ENCODE data around the gene PDCD7. TPM values are rescaled to one million over a fixed set of nuclear protein-coding genes. Genes with fewer than 3 reads are reported as not detected.

PDCD7 gene
- total RNA-seq, 4 donors from 2014 or later: 21.0 to 33.5 (median 27.0) TPM

- intact Hi-C loops (cut with DNase I; ENCODE audit: low total_unique reads): no loop called here
- no peak overlapping the region for H3K4me3 ChIP-seq (ENCODE audit: low read depth, poor library complexity, severe bottlenecking)
- TF ChIP-seq CTCF (IDR thresholded peaks at IDR 0.05): no peak
- TF ChIP-seq POLR2A (IDR thresholded peaks at IDR 0.05): no peak
- WGBS, 2 donors: 68 to 71% methylated on average over 12 of the region's 12 CpGs
- DNase-seq (ENCODE audit: low spot score in 2 of 2): peak in 1 of 2 donors; percentile 75
Measured at GRCh38 chr15:65091946-65092770, 41.5 kb downstream of the PDCD7 start.

GRCh38 chr15:65089206-65089824 is 44.3 kb downstream of the PDCD7 start:
- intact Hi-C loops (cut with DNase I; ENCODE audit: low total_unique reads): no loop called here
- TF ChIP-seq POLR2A (IDR thresholded peaks at IDR 0.05) (no peak), CTCF (IDR thresholded peaks at IDR 0.05) (no peak)
- DNase-seq (ENCODE audit: low spot score in 2 of 2): no peak
- 78 to 85% methylated on average over 5 of the region's 5 CpGs for WGBS, 2 donors
- no peak overlapping the region for H3K4me3 ChIP-seq (ENCODE audit: low read depth, poor library complexity, severe bottlenecking)

GRCh38 chr15:65088643-65089021 is 45.0 kb downstream of the PDCD7 start:
- intact Hi-C loops (cut with DNase I; ENCODE audit: low total_unique reads): no loop called here
- TF ChIP-seq CTCF (IDR thresholded peaks at IDR 0.05): no peak
- TF ChIP-seq POLR2A (IDR thresholded peaks at IDR 0.05): no peak
- 46 to 69% methylated on average over 6 of the region's 6 CpGs for WGBS, 2 donors

GRCh38 chr15:65087873-65088642 is 45.5 kb downstream of the PDCD7 start:
- no peak for TF ChIP-seq CTCF (IDR thresholded peaks at IDR 0.05)
- TF ChIP-seq POLR2A (IDR thresholded peaks at IDR 0.05): no peak
- no peak for DNase-seq (ENCODE audit: low spot score in 2 of 2)
- 29 to 40% methylated on average over 12 to 13 of the region's 13 CpGs for WGBS, 2 donors
- intact Hi-C loops (cut with DNase I; ENCODE audit: low total_unique reads): no loop called here
- no peak overlapping the region for H3K4me3 ChIP-seq (ENCODE audit: low read depth, poor library complexity, severe bottlenecking)

More at GRCh38 chr15:65088643-65089021, 45.0 kb downstream of the PDCD7 start:
- no peak overlapping the region for H3K4me3 ChIP-seq (ENCODE audit: low read depth, poor library complexity, severe bottlenecking)
- DNase-seq (ENCODE audit: low spot score in 2 of 2): no peak

GRCh38 chr15:65087411-65087810 is 46.2 kb downstream of the PDCD7 start:
- no peak overlapping the region for H3K4me3 ChIP-seq (ENCODE audit: low read depth, poor library complexity, severe bottlenecking)
- no peak for DNase-seq (ENCODE audit: low spot score in 2 of 2)
- intact Hi-C loops (cut with DNase I; ENCODE audit: low total_unique reads): no loop called here
- no peak for TF ChIP-seq CTCF (IDR thresholded peaks at IDR 0.05)
- TF ChIP-seq POLR2A (IDR thresholded peaks at IDR 0.05): no peak
- 42 to 51% methylated on average over 3 of the region's 3 CpGs for WGBS, 2 donors
